Measurements from ENCODE around the gene SLC39A8.

Gene SLC39A8

GRCh38 chr4:102317459-102317858 is 27.8 kb downstream of the SLC39A8 start:
- ChIA-PET CTCF (interaction anchor here (1.9 kb wide), 1 partner anchor 24 kb away, joined by 4 read pairs; no protein-coding TSS in a partner anchor), POLR2A (no interaction called here)
- no peak overlapping the region for H3K4me3 ChIP-seq (ENCODE audit: control insufficient read depth in 1 of 7, extremely low read depth in 1 of 7, insufficient read depth in 4 of 7, low read depth in 2 of 7, low read length in 6 of 7)
- no peak for DNase-seq
- H3K36me3 ChIP-seq (ENCODE audit: control insufficient read depth in 4 of 4, insufficient read depth in 4 of 4, low read length in 3 of 4) = peaks cover 7 to 14% (median 11%) of the 10 kb centered on the region in 4 experiments
- H3K27ac ChIP-seq (ENCODE audit: insufficient read depth in 1 of 2, low read depth in 1 of 2, low read length in 2 of 2, poor library complexity in 1 of 2, severe bottlenecking in 2 of 2) = no peak overlapping the region
- no peaks in the 10 kb centered on the region for H3K9me3 ChIP-seq (ENCODE audit: control extremely low read depth in 1 of 5, control insufficient read depth in 4 of 5, insufficient read depth in 2 of 5, low read depth in 1 of 5, low read length in 4 of 5)
- no peaks in the 10 kb centered on the region for H3K27me3 ChIP-seq (replicated peaks in 2 of 5; ENCODE audit: control insufficient read depth in 4 of 5, insufficient read depth in 5 of 5, low read length in 4 of 5)
- peaks cover 0 to 9% (median 6%) of the 10 kb centered on the region in 4 experiments for H3K4me1 ChIP-seq (ENCODE audit: control extremely low read depth in 1 of 4, control insufficient read depth in 4 of 4, insufficient read depth in 4 of 4, low read length in 3 of 4)
- 100% methylated on average over 1 of the region's 1 CpG for WGBS (ENCODE audit: insufficient coverage)

- ChIA-PET POLR2A (no interaction called here), CTCF (interaction anchor here (1.2 kb wide), 1 partner anchor 10 kb away, joined by 3 read pairs; no protein-coding TSS in a partner anchor)
- H3K4me3 ChIP-seq (ENCODE audit: control insufficient read depth in 1 of 7, extremely low read depth in 1 of 7, insufficient read depth in 4 of 7, low read depth in 2 of 7, low read length in 6 of 7) = no peak overlapping the region
- peaks cover 0 to 1% (median 0%) of the 10 kb centered on the region in 4 experiments for H3K4me1 ChIP-seq (ENCODE audit: control extremely low read depth in 1 of 4, control insufficient read depth in 4 of 4, insufficient read depth in 4 of 4, low read length in 3 of 4)
- peaks cover 6 to 14% (median 10%) of the 10 kb centered on the region in 4 experiments for H3K36me3 ChIP-seq (ENCODE audit: control insufficient read depth in 4 of 4, insufficient read depth in 4 of 4, low read length in 3 of 4)
- no peaks in the 10 kb centered on the region for H3K9me3 ChIP-seq (ENCODE audit: control extremely low read depth in 1 of 5, control insufficient read depth in 4 of 5, insufficient read depth in 2 of 5, low read depth in 1 of 5, low read length in 4 of 5)
- no peaks in the 10 kb centered on the region for H3K27me3 ChIP-seq (replicated peaks in 2 of 5; ENCODE audit: control insufficient read depth in 4 of 5, insufficient read depth in 5 of 5, low read length in 4 of 5)
- no peak overlapping the region for H3K27ac ChIP-seq (ENCODE audit: insufficient read depth in 1 of 2, low read depth in 1 of 2, low read length in 2 of 2, poor library complexity in 1 of 2, severe bottlenecking in 2 of 2)
- DNase-seq = no peak
- 85% methylated on average over 2 of the region's 2 CpGs for WGBS (ENCODE audit: insufficient coverage)
Measured at GRCh38 chr4:102316585-102316984, 28.7 kb downstream of the SLC39A8 start.

DNA sequence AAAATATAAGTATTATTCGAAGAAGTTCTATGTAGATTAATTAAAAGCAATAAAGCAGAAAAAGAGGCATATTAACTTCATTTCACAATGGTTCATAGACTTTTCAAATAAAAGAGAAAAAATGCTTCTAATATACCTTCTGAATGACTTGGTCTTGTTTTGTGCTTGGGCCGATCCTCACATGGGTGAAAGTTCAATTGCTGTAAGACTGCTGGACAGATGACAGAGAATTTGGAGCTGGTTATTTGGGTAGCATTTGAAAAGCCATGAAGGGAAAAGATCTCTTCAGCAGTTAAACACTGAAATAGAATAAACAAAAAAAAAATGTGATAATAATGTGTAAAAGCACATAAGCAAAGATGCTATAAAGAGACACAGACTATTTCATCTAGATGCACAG is 29.8 kb downstream of the SLC39A8 start:
- Histone ChIP-seq H3K4me3 (ENCODE audit: control insufficient read depth in 1 of 7, extremely low read depth in 1 of 7, insufficient read depth in 4 of 7, low read depth in 2 of 7, low read length in 6 of 7) (no peak overlapping the region), H3K36me3 (ENCODE audit: control insufficient read depth in 4 of 4, insufficient read depth in 4 of 4, low read length in 3 of 4) (peaks cover 8 to 14% (median 10%) of the 10 kb centered on the region in 4 experiments), H3K27me3 (replicated peaks in 2 of 5; ENCODE audit: control insufficient read depth in 4 of 5, insufficient read depth in 5 of 5, low read length in 4 of 5) (no peaks in the 10 kb centered on the region), H3K9me3 (ENCODE audit: control extremely low read depth in 1 of 5, control insufficient read depth in 4 of 5, insufficient read depth in 2 of 5, low read depth in 1 of 5, low read length in 4 of 5) (no peaks in the 10 kb centered on the region), H3K4me1 (ENCODE audit: control extremely low read depth in 1 of 4, control insufficient read depth in 4 of 4, insufficient read depth in 4 of 4, low read length in 3 of 4) (no peaks in the 10 kb centered on the region), H3K27ac (ENCODE audit: insufficient read depth in 1 of 2, low read depth in 1 of 2, low read length in 2 of 2, poor library complexity in 1 of 2, severe bottlenecking in 2 of 2) (no peak overlapping the region)
- WGBS (ENCODE audit: insufficient coverage) = no CpG with 5 or more reads among the region's 2 CpGs
- ChIA-PET CTCF (interaction anchor here (1.2 to 3.2 kb wide), 2 partner anchors 8 to 15 kb away, joined by 3 to 11 read pairs; no protein-coding TSS in a partner anchor), POLR2A (interaction anchor here (0.7 kb wide), 1 partner anchor 1043 kb away, joined by 3 read pairs; no protein-coding TSS in a partner anchor)
- no peak for DNase-seq

DNA sequence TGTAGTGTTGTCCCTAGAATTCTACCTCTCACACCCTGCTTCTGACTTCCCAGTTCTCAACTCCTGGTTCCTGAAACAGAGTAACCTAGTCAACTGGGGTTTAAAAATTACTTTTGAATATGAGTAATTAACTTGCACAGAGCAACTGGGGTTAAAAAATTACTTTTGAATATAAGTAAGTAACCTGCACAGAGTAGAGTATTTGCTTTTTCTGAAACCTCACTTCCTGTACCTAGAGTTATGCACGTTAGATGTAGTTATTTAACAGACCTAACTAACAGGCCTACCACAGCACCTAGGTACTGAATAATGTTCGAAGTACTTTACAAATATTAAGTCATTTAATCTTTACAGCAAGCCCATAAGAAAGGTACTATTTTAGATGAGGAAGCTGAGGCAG is 32.9 kb downstream of the SLC39A8 start:
- ChIA-PET POLR2A (no interaction called here), CTCF (interaction anchor here (3.2 kb wide), 1 partner anchor 12 kb away, joined by 11 read pairs; no protein-coding TSS in a partner anchor)
- H3K27me3 ChIP-seq (replicated peaks in 2 of 5; ENCODE audit: control insufficient read depth in 4 of 5, insufficient read depth in 5 of 5, low read length in 4 of 5) = no peaks in the 10 kb centered on the region
- no peaks in the 10 kb centered on the region for H3K9me3 ChIP-seq (ENCODE audit: control extremely low read depth in 1 of 5, control insufficient read depth in 4 of 5, insufficient read depth in 2 of 5, low read depth in 1 of 5, low read length in 4 of 5)
- no peak overlapping the region for H3K27ac ChIP-seq (ENCODE audit: insufficient read depth in 1 of 2, low read depth in 1 of 2, low read length in 2 of 2, poor library complexity in 1 of 2, severe bottlenecking in 2 of 2)
- WGBS (ENCODE audit: insufficient coverage) = no CpG with 5 or more reads among the region's 2 CpGs
- peaks cover 9 to 14% (median 12%) of the 10 kb centered on the region in 4 experiments for H3K36me3 ChIP-seq (ENCODE audit: control insufficient read depth in 4 of 4, insufficient read depth in 4 of 4, low read length in 3 of 4)
- peaks cover 0 to 7% (median 1%) of the 10 kb centered on the region in 4 experiments for H3K4me1 ChIP-seq (ENCODE audit: control extremely low read depth in 1 of 4, control insufficient read depth in 4 of 4, insufficient read depth in 4 of 4, low read length in 3 of 4)
- H3K4me3 ChIP-seq (ENCODE audit: control insufficient read depth in 1 of 7, extremely low read depth in 1 of 7, insufficient read depth in 4 of 7, low read depth in 2 of 7, low read length in 6 of 7) = no peak overlapping the region
- no peak for DNase-seq

DNA sequence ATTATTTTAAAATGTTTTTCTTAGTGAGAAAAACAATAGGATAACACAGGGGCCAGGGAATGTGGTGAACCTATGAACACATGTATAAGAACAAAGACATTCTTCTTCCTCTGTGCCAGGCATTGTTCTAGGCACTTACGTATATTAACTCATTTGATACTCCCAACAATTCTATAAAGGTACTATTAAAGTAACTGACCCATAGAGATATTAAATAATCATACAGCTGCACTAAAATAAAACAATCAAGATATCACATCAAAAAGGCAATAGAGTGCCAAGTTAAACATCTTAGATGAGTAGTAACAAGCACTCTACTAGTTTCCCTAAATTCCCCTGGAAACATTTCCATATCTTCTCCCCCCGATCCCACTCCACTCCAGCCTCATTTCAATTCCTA is 33.4 kb downstream of the SLC39A8 start:
- DNase-seq = no peak
- no peaks in the 10 kb centered on the region for H3K9me3 ChIP-seq (ENCODE audit: control extremely low read depth in 1 of 5, control insufficient read depth in 4 of 5, insufficient read depth in 2 of 5, low read depth in 1 of 5, low read length in 4 of 5)
- H3K27ac ChIP-seq (ENCODE audit: insufficient read depth in 1 of 2, low read depth in 1 of 2, low read length in 2 of 2, poor library complexity in 1 of 2, severe bottlenecking in 2 of 2) = no peak overlapping the region
- H3K4me1 ChIP-seq (ENCODE audit: control extremely low read depth in 1 of 4, control insufficient read depth in 4 of 4, insufficient read depth in 4 of 4, low read length in 3 of 4) = peaks cover 0 to 7% (median 1%) of the 10 kb centered on the region in 4 experiments
- peaks cover 8 to 16% (median 12%) of the 10 kb centered on the region in 4 experiments for H3K36me3 ChIP-seq (ENCODE audit: control insufficient read depth in 4 of 4, insufficient read depth in 4 of 4, low read length in 3 of 4)
- H3K4me3 ChIP-seq (ENCODE audit: control insufficient read depth in 1 of 7, extremely low read depth in 1 of 7, insufficient read depth in 4 of 7, low read depth in 2 of 7, low read length in 6 of 7) = no peak overlapping the region
- ChIA-PET POLR2A (no interaction called here), CTCF (interaction anchor here (1.0 kb wide), 1 partner anchor 1061 kb away, joined by 3 read pairs; no protein-coding TSS in a partner anchor)
- H3K27me3 ChIP-seq (replicated peaks in 2 of 5; ENCODE audit: control insufficient read depth in 4 of 5, insufficient read depth in 5 of 5, low read length in 4 of 5) = no peaks in the 10 kb centered on the region
- WGBS (ENCODE audit: insufficient coverage) = no CpG with 5 or more reads among the region's 2 CpGs

DNA sequence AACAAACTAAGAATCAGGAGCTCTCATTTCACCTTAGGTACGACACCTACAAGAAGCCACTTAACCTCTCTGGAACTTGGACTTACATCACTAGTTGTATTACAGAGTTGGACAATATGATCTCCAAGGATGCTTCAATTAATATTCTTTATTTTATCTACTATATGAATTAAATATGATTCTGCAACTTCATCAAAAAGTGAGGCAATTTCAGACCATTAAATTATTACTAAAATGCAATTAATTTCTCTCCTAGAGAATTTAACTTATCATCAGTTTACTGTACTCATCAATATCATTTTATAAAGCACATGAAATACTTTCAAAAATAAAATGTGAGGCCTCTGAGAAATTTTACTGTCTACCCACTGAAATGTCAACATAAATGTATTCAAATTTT is 33.9 kb downstream of the SLC39A8 start:
- H3K4me1 ChIP-seq (ENCODE audit: control extremely low read depth in 1 of 4, control insufficient read depth in 4 of 4, insufficient read depth in 4 of 4, low read length in 3 of 4) = peaks cover 0 to 7% (median 1%) of the 10 kb centered on the region in 4 experiments
- H3K27ac ChIP-seq (ENCODE audit: insufficient read depth in 1 of 2, low read depth in 1 of 2, low read length in 2 of 2, poor library complexity in 1 of 2, severe bottlenecking in 2 of 2) = no peak overlapping the region
- H3K27me3 ChIP-seq (replicated peaks in 2 of 5; ENCODE audit: control insufficient read depth in 4 of 5, insufficient read depth in 5 of 5, low read length in 4 of 5) = no peaks in the 10 kb centered on the region
- DNase-seq = no peak
- CTCF ChIA-PET = interaction anchor here (1.0 kb wide), 2 partner anchors 9 to 1061 kb away, joined by 3 to 5 read pairs; no protein-coding TSS in a partner anchor
- peaks cover 8 to 17% (median 12%) of the 10 kb centered on the region in 4 experiments for H3K36me3 ChIP-seq (ENCODE audit: control insufficient read depth in 4 of 4, insufficient read depth in 4 of 4, low read length in 3 of 4)
- POLR2A ChIA-PET = no interaction called here
- H3K4me3 ChIP-seq (ENCODE audit: control insufficient read depth in 1 of 7, extremely low read depth in 1 of 7, insufficient read depth in 4 of 7, low read depth in 2 of 7, low read length in 6 of 7) = no peak overlapping the region
- no CpG with 5 or more reads among the region's 1 CpG for WGBS (ENCODE audit: insufficient coverage)
- no peaks in the 10 kb centered on the region for H3K9me3 ChIP-seq (ENCODE audit: control extremely low read depth in 1 of 5, control insufficient read depth in 4 of 5, insufficient read depth in 2 of 5, low read depth in 1 of 5, low read length in 4 of 5)

DNA sequence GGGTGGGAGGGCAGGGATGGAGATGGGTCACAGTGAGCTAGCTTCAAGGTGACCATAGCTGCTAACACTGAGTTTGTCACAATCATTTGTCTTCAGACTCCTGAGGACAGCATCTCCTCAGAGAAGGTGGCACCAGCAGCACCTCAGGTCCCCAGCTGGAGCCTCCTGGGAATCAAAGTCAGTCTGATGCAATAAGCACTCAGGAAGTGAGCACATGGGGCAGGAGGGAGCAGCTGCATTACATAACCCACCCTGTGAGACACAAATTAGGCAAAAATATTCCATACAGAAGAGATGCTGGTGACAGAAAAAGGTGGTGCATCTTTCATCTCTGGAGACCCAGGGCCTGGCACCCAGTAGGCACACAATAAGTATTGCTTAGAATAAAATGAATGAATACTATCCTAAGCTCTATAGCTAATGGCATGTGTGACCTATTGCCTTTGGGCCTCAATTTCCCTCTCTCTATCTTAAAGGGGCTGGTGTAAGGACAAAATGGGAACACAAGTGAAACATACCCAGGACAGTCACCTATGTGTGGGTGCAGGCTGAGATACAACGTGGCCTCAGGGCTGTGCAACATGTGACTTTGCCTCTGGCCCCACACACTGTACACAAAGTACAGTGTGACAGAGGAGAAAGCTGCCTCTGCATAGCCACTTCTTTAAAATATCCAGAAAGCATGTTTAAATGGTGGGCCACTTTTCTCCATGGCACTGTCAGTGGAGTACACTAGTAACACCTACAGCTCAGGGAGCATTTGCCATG is 37.1 kb downstream of the SLC39A8 start:
- no peak overlapping the region for H3K4me3 ChIP-seq (ENCODE audit: control insufficient read depth in 1 of 7, extremely low read depth in 1 of 7, insufficient read depth in 4 of 7, low read depth in 2 of 7, low read length in 6 of 7)
- no CpG with 5 or more reads among the region's 1 CpG for WGBS (ENCODE audit: insufficient coverage)
- no peaks in the 10 kb centered on the region for H3K27me3 ChIP-seq (replicated peaks in 2 of 5; ENCODE audit: control insufficient read depth in 4 of 5, insufficient read depth in 5 of 5, low read length in 4 of 5)
- H3K4me1 ChIP-seq (ENCODE audit: control extremely low read depth in 1 of 4, control insufficient read depth in 4 of 4, insufficient read depth in 4 of 4, low read length in 3 of 4) = peaks cover 0 to 7% (median 1%) of the 10 kb centered on the region in 4 experiments
- ChIA-PET POLR2A (no interaction called here), CTCF (interaction anchor here (1.0 to 1.6 kb wide), 2 partner anchors 8 to 12 kb away, joined by 4 to 6 read pairs; no protein-coding TSS in a partner anchor)
- no peak for DNase-seq
- H3K36me3 ChIP-seq (ENCODE audit: control insufficient read depth in 4 of 4, insufficient read depth in 4 of 4, low read length in 3 of 4) = peaks cover 6 to 18% (median 6%) of the 10 kb centered on the region in 4 experiments
- no peak overlapping the region for H3K27ac ChIP-seq (ENCODE audit: insufficient read depth in 1 of 2, low read depth in 1 of 2, low read length in 2 of 2, poor library complexity in 1 of 2, severe bottlenecking in 2 of 2)
- H3K9me3 ChIP-seq (ENCODE audit: control extremely low read depth in 1 of 5, control insufficient read depth in 4 of 5, insufficient read depth in 2 of 5, low read depth in 1 of 5, low read length in 4 of 5) = no peaks in the 10 kb centered on the region
